ENCODE data around the gene SERINC2. TPM values are rescaled to one million over a fixed set of nuclear protein-coding genes. Genes with fewer than 3 reads are reported as not detected.

SERINC2 gene
- total and polyA plus RNA-seq, 2 of the 8 experiments (the other 6 are each of a cell fraction or from before 2014, with no cell fraction given): 31.4 to 60.0 TPM

GRCh38 chr1:31482482-31483011, 69.5 kb downstream of the SERINC2 start:
- Histone ChIP-seq H4K5ac (ENCODE audit: insufficient read length, low read depth, low read length) (no peak overlapping the region), H3K4ac (replicated peaks; ENCODE audit: insufficient read length, low read depth, low read length) (no peak overlapping the region), H3K79me1 (ENCODE audit: low read depth, low read length) (no peaks in the 10 kb centered on the region), H4K91ac (replicated peaks; ENCODE audit: insufficient read length, low read length) (no peak overlapping the region), H3K27me3 (replicated peaks in 1 of 4; ENCODE audit: control insufficient read depth in 3 of 4, extremely low read depth in 1 of 4, insufficient read depth in 3 of 4, low read length in 3 of 4) (no peaks in the 10 kb centered on the region), H3K4me1 (replicated peaks in 1 of 4; ENCODE audit: control insufficient read depth in 3 of 4, insufficient read depth in 4 of 4, low read length in 3 of 4) (peaks cover 0 to 12% (median 2%) of the 10 kb centered on the region in 4 experiments; a peak in 6 of 7 replicates), H3K27ac (ENCODE audit: low read depth, low read length) (no peak overlapping the region), H3K56ac (replicated peaks; ENCODE audit: insufficient read length, low read depth, low read length) (no peak overlapping the region), H2AK5ac (ENCODE audit: low read depth, low read length) (no peak overlapping the region), H2BK15ac (ENCODE audit: low read length) (peak overlapping the region; percentile 25; the same call in 1 of the 2 replicates), H3K23ac (ENCODE audit: insufficient read length) (no peak overlapping the region), H3K4me2 (ENCODE audit: insufficient read depth in 1 of 2, low read depth in 2 of 2, low read length in 2 of 2) (no peak overlapping the region), H3K79me2 (ENCODE audit: control insufficient read depth in 1 of 2, insufficient read depth in 2 of 2, low read length in 2 of 2) (no peaks in the 10 kb centered on the region), H3K23me2 (ENCODE audit: low read depth, low read length) (no peaks in the 10 kb centered on the region), H3K9ac (replicated peaks in 1 of 4; ENCODE audit: extremely low read depth in 1 of 4, low read depth in 3 of 4, low read length in 3 of 4) (no peak overlapping the region), H2BK5ac (ENCODE audit: low read depth, low read length) (no peak overlapping the region), H2BK12ac (ENCODE audit: low read depth, low read length) (no peak overlapping the region), H4K8ac (ENCODE audit: extremely low read depth, insufficient read depth, low read length) (no peak overlapping the region), H3K14ac (ENCODE audit: insufficient read length) (peak overlapping the region; percentile 48), H3K4me3 (ENCODE audit: extremely low read depth in 1 of 4, insufficient read depth in 2 of 4, low read depth in 3 of 4, low read length in 4 of 4) (no peak overlapping the region), H3K36me3 (ENCODE audit: control insufficient read depth in 2 of 4, insufficient read depth in 4 of 4, low read length in 3 of 4) (no peaks in the 10 kb centered on the region), H2BK20ac (ENCODE audit: low read length) (no peak overlapping the region), H2AFZ (ENCODE audit: low read length) (no peak overlapping the region), H3K18ac (ENCODE audit: extremely low read depth, low read length) (no peak overlapping the region), H3K9me3 (ENCODE audit: insufficient read depth in 2 of 2, low read depth in 1 of 2, low read length in 1 of 2) (peaks cover 5 to 12% of the 10 kb centered on the region in 2 experiments; a peak in 2 of 4 replicates), H4K20me1 (replicated peaks in 1 of 2; ENCODE audit: control insufficient read depth in 1 of 2, insufficient read depth in 2 of 2, low read length in 2 of 2) (no peaks in the 10 kb centered on the region), H2BK120ac (replicated peaks; ENCODE audit: low read depth, low read length) (no peak overlapping the region)
- FAIRE-seq (no peak), DNase-seq (ENCODE audit: low read depth in 1 of 2, low spot score in 2 of 2) (no peak)
- POLR2A ChIA-PET (ENCODE audit: partially characterized antibody): interaction anchor here (0.6 kb wide), 1 partner anchor 22 kb away, joined by 4 read pairs; no protein-coding TSS in a partner anchor
- CTCF ChIA-PET (ENCODE audit: partially characterized antibody): no interaction called here
- 90% methylated on average over 6 of the region's 6 CpGs; no CpG with 5 or more reads in 1 of the 2 experiments for WGBS, 2 experiments (ENCODE audit: extremely low coverage in 1 of 2, insufficient coverage in 1 of 2, insufficient read length in 1 of 2, insufficient replicate concordance in 2 of 2, low coverage in 1 of 2, low lambda C conversion rate in 2 of 2, missing lambda C conversion rate in 1 of 2)
- no peak for TF ChIP-seq SP2 (IDR thresholded peaks at IDR 0.05; ENCODE audit: low read length)
- no peak for TF ChIP-seq RBBP5 (IDR thresholded peaks at IDR 0.05; ENCODE audit: borderline replicate concordance, low read depth, low read length)
- TF ChIP-seq SUZ12 (IDR thresholded peaks at IDR 0.05; ENCODE audit: low read length): no peak
- TF ChIP-seq CTCF (IDR thresholded peaks at IDR 0.05; ENCODE audit: control extremely low read depth in 1 of 3, insufficient read depth in 1 of 3, low read depth in 1 of 3, low read length in 3 of 3): no peak
- no peak for TF ChIP-seq GTF2F1 (IDR thresholded peaks at IDR 0.05; ENCODE audit: borderline replicate concordance, low read depth, low read length)
- TF ChIP-seq RFX5 (IDR thresholded peaks at IDR 0.05; ENCODE audit: borderline replicate concordance, low read depth, low read length): no peak
- TF ChIP-seq KDM4A (IDR thresholded peaks at IDR 0.05; ENCODE audit: low read depth, low read length, severe bottlenecking): no peak
- no peak for TF ChIP-seq BRCA1 (IDR thresholded peaks at IDR 0.05; ENCODE audit: low read depth, low read length)
- TF ChIP-seq, protein P1, sequence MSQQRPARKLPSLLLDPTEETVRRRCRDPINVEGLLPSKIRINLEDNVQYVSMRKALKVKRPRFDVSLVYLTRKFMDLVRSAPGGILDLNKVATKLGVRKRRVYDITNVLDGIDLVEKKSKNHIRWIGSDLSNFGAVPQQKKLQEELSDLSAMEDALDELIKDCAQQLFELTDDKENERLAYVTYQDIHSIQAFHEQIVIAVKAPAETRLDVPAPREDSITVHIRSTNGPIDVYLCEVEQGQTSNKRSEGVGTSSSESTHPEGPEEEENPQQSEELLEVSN (IDR thresholded peaks at IDR 0.05): no peak
- TF ChIP-seq NRF1 (IDR thresholded peaks at IDR 0.05; ENCODE audit: low read depth, low read length): no peak
